ENCODE measurements around the gene UBL7. TPM values are rescaled to one million over a fixed set of nuclear protein-coding genes. Genes with fewer than 3 reads are reported as not detected.
"Not testable (repeated sequence)": the region's sequence is repeated elsewhere in the genome, so short reads cannot be mapped to it uniquely, and the experiment has no call there.

The UBL7 gene
- 48.4 and 60.4 TPM in 2 replicates for total RNA-seq

- intact Hi-C loops (cut with micrococcal nuclease) = loop anchor here (1.0 to 2.0 kb wide), 8 partner anchors 22 to 469 kb away; partner anchors contain the start of genes ARID3B, CLK3 and STOML1
These were observed at the start of gene UBL7 for GRCh38 chr15:74460871-74461846. TSS of gene UBL7 (minus strand) at chr15:74461160. CDS start at chr15:74458867, 2,293 bp downstream.

DNA sequence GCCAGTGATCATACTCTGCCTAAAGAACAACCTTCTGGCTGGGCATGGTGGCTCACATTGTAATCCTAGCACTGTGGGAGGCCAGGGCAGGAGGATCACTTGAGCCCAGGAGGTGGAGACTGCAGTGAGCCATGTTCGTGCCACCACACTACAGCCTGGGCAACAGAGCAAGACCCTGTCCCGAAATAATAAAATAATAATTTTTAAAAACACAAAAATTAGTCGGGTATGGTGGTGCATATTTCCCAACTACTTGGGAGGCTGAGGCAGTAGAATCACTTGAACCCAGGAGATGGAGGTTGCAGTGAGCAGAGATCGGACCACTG lies 45.5 kb upstream of the UBL7 start:
- intact Hi-C loops (cut with micrococcal nuclease) = no loop called here

GRCh38 chr15:74505837-74506514 lies 45.0 kb upstream of the UBL7 start:
- intact Hi-C loops (cut with micrococcal nuclease) = no loop called here

DNA sequence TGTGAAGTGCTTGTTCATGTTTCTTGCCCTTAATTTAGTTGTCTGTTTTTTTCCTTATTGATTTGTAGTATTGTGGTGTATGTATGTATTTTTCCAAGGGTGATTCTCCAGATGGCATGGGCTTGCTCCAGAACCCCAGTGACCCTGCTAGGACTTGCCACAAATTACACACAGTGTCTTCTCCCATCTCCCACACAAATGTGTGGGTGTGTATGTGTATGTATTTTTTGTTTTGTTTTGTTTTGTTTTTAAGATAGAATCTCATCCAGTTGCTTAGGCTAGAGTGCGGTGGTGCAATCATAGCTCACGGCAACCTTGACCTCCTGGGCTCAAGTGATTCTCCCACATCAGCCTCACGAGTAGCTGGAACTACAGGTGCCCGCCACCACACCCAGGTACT lies 43.9 kb upstream of the UBL7 start:
- intact Hi-C loops (cut with micrococcal nuclease) = no loop called here

DNA sequence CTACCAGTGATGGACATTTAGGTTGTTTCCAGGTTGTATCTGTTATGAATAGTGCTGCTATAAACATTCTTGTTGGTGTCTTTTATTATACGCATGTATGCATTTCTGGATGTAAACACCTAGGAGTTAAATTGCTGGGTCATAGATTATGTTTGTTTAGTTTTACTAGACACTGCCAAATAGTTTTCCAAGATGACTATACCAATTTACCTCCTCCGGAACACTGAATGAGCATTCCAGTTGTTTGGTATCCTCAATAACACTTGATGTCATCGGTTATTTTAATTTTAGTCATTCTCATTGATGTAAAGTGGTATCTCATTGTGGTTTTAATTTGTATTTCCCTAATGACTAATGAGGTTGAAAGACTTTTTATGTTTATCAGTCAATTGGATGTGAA lies 43.5 kb upstream of the UBL7 start:
- intact Hi-C loops (cut with micrococcal nuclease) = no loop called here

DNA sequence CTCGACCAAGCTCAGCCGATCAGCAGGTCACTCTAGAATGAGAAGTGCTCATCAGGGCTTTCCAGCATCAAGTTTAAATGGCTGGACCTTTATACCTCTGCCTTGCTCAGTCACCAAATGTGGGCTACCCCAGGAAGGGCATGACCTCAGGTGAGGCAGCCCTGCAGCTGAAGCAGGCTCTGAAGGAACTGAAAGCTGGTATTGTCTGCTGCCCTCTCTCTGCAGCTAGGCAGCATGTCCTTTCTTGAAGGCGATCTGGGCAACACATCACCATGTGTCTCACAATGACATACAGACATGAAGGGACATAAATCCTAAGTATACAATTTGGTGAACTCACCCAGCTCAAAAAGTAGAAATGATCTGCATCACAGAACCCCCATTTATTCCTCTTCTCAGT lies 41.3 kb upstream of the UBL7 start:
- intact Hi-C loops (cut with micrococcal nuclease) = no loop called here

- intact Hi-C loops (cut with micrococcal nuclease) = no loop called here
These were observed 39.4 kb upstream of the UBL7 start for GRCh38 chr15:74500401-74500800.

GRCh38 chr15:74499366-74499765 lies 38.4 kb upstream of the UBL7 start:
- intact Hi-C loops (cut with micrococcal nuclease) = no loop called here

- intact Hi-C loops (cut with micrococcal nuclease) = no loop called here
These were observed 36.6 kb upstream of the UBL7 start for GRCh38 chr15:74497584-74497983.

DNA sequence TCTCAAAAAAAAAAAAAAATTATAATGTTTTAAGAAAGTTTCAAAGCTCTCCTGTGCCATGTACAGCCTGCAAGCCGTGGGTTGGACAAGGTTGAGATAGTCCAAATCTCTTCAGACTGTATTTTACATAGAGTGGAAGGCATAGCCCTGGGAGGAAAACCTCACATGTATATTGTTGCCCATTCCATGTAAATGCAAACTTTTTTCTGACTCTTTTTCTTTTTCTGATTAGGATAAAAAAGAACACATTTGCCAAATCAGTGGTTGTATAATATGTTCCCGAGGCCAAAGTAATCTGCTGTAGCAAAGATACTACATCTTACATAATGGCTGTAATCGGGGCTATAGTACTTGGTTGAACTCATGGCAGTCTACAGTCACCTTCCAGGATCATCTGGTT lies 35.7 kb upstream of the UBL7 start:
- intact Hi-C loops (cut with micrococcal nuclease) = no loop called here

GRCh38 chr15:74490339-74490689 lies 29.4 kb upstream of the UBL7 start:
- intact Hi-C loops (cut with micrococcal nuclease) = loop anchor here (2.0 to 5.0 kb wide), 2 partner anchors 52 kb away; partner anchors contain the start of gene ARID3B

DNA sequence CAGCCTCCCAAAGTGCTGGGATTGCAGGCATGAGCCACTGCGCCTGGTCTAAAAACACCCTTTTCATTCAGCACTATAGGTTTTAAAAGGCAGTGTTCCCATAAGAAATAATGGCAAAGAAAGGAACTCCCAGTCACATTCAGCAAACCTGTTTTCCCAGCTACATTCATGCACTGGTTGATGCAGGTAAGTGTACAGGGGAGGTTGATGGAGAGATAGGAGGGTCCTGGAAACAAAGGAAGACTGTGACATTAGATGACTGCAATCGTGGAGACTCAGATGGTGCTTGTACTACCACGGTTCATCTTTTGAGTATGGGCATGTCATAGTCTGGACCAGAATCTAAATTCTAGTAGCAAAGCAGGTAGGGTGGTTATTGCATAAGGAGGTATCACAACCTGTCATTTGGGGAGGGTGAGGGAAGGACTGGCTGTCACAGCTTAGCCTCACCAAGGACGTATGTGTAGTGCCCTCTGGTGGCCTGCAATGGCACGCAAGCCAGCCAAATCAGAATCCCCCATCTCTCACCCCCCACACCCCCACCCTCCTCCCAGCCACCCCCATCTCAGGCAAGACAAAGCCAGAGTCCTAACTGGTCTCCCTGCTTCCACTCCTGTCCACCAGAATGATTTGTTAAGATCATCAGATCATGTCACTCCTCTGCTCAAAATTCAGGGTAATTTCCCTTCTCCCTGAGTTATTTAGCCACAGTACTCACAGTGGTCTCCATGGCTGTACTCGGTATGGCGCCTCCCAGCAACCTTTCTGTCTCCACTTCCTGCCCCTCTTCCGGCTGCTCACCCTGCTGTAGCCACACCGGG lies 28.8 kb upstream of the UBL7 start:
- intact Hi-C loops (cut with micrococcal nuclease) = loop anchor here (1.0 to 5.0 kb wide), 4 partner anchors 28 to 115 kb away; partner anchors contain the start of genes ARID3B and UBL7

DNA sequence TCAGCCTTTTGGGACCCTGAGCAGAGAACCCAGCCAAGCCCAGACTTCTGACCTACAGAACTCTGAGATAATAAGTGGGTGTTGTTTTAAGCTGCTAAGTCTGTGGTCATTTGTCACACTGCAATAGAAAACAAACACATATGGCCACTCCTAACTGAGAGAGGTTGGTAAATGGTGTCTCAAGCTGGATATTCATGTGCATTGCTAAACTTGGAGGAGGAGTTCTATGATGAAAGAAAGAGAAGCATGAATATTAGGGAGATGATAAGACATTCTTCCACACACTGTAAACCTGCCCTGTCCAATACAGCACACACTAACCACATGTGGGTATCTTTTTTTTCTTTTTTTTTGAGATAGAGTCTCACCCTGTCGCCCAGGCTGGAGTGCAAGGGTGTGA lies 27.8 kb upstream of the UBL7 start:
- intact Hi-C loops (cut with micrococcal nuclease) = loop anchor here (1.0 kb wide), 2 partner anchors 27 to 114 kb away; partner anchors contain the start of gene UBL7

- intact Hi-C loops (cut with micrococcal nuclease) = no loop called here
These were observed 21.7 kb upstream of the UBL7 start for GRCh38 chr15:74482661-74483060.

DNA sequence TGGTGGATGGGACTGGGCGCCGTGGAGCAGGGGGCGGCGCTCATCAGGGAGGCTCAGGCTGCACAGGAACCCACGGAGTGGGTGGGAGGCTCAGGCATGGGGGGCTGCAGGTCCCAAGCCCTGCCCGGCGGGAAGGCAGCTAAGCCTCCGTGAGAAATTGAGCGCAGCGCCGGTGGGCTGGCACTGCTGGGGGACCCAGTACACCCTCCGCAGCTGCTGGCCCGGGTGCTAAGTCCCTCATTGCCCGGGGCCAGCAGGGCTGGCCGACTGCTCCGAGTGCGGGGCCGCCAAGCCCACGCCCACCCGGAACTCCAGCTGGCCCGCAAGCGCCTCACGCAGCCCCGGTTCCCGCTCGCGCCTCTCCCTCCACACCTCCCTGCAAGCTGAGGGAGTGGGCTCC lies 19.4 kb upstream of the UBL7 start:
- intact Hi-C loops (cut with micrococcal nuclease) = not testable (repeated sequence)

DNA sequence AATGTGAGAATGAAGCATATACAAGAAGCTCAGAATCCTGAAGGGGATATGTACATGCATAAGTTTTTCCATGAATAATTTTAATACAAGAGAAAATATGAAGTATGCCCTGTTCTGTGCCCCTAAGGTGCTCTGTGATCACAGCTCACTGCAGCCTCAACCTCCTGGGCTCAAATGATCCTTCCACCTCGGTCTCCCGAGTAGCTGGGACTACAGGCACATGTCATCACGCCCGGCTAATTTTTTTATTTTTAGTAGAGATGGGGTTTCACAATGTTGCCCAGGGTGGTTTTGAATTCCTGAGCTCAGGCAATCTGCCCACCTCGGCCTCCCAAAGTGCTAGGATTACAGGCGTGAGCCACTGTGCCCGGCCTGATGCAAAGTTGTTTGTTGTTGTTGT lies 10.7 kb upstream of the UBL7 start:
- intact Hi-C loops (cut with micrococcal nuclease) = not testable (repeated sequence)

GRCh38 chr15:74470631-74471395 lies 9.9 kb upstream of the UBL7 start:
- intact Hi-C loops (cut with micrococcal nuclease) = no loop called here

DNA sequence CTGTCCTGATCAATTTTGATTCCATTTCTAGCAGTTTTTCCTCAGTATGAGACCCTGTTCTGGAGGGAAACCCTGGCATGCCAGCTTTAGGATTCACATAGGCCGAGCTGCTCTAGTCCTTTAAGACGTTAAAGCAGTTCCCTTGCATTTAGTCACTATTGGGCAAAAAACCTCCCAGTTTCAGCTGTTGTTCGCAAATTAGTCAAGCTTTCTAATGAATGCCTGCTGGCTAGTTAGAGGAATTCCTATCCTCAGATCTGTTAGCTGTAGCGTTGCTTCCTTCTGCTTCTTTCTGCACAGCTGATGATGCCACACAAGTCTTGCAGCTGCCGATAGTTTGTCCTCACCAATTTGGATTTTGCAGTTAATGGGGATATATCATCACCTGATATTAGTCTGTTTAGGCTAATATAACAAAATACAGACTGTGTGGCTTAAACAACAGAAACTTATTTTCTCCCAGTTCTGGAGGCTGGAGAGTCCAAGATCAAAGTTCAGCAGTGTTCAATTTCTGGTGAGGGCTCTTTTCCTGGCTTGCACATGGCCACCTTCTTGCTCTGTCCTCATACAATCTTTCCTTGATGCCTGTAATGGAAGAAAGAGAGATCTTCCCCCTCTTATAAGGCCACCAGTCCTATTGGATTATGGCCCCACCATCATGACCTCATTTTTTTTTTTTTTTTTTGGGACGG lies 7.5 kb upstream of the UBL7 start:
- intact Hi-C loops (cut with micrococcal nuclease) = no loop called here

DNA sequence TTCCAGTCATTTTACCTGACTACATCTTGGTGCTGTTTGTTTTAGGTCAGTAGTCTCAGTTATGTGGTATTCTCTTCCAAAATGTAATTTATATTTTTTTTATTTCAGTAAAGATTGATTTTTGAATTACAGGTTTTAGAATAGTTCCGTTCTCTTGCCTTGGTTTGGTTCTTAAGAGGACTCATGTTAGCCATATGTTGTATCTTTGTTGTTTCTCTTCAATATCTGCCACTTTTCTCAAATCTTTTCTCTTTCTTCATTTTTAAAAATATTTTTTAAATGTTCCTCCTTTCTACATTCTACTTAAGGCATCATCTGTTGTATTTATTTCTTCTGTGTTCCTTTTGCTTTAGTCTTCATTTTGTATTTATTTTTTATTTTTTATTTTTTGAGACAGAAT lies 5.6 kb upstream of the UBL7 start:
- intact Hi-C loops (cut with micrococcal nuclease) = no loop called here

DNA sequence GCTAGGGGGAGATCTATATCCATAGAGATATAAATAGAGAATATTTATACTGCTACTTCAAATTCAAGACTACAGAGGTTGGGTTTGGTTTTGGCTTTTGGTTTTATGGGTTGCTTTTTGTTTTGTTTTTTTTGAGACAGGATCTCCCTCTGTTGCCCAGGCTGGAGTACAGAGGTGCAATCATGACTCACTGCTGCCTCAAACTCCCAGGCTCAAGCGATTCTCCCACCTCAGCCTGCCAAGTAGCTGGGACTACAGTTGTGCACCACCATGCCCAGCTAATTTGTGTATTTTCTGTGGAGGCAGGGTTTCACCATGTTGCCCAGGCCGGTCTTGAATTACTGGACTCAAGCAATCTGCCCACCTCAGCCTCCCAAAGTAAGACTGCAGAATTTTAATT lies 3.9 kb upstream of the UBL7 start:
- intact Hi-C loops (cut with micrococcal nuclease) = no loop called here

Measured in T-helper 2 cell treated with Interferon-gamma antibody and Interleukin-4, amounts not matched to agents 100 ng/mL and 5 ng/mL, for 36 hours (primary cell).